ENCODE measurements around the gene OGFR. TPM values are rescaled to one million over a fixed set of nuclear protein-coding genes. Genes with fewer than 3 reads are reported as not detected.

OGFR gene
- total and polyA plus RNA-seq, 2 donors (not counting 3 experiments of a cell fraction or from before 2014, with no cell fraction given) = 30.8 to 44.0 TPM

DNA sequence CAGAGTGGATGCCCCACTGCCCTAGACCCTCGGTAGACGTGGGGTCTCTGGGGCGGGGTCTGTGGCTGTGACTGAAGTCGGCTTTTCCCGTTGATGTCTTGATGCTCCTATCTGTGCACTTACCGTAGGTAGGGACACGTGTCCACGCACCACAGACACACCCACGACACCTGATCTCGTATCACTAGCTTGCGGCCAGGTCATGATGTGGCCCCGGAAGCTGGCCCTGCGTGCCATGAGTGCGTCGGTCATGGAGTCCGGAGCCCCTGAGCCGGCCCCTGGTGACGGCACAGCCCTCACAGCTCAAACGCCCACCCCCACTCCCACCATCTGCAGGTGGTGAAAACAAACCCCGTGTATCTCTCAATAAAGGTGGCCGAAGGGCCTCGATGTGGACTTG, 42.3 kb upstream of the OGFR start:
- no peak overlapping the region for H3K4me3 ChIP-seq (replicated peaks in 1 of 3; ENCODE audit: insufficient read depth in 1 of 3, low read depth in 1 of 3, low read length in 3 of 3)
- CTCF ChIA-PET = no interaction called here

DNA sequence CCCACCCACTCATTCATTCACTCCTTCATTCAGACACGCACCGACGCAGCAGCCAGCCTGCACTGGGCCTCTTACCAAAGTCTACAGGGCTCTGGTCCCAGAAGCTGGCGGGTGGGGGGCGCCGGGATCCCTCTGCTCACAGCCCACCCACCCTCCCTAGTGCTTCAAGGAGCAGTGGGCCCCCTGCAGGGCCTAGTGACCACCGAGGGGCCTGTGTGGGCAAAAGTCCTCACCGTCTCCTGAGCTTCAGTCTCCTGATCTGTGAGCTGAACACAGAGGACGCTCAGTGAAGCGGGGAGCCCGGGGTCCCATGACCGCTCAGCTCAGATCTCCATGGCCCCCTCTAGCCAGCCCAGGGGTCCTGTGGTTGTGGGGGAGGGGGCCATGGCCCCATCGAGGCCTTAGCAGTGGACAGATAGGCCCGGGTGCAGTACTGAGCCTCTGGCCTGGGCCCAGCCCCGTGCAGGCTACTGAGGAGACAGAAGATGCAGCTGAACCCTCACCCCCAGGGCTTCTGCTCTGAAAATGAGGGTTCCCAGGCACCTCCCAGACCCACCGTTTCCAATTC, 41.8 kb upstream of the OGFR start:
- Histone ChIP-seq H3K4me2 (ENCODE audit: insufficient read depth, low read length) (no peak overlapping the region), H3K4me3 (replicated peaks in 1 of 3; ENCODE audit: insufficient read depth in 1 of 3, low read depth in 1 of 3, low read length in 3 of 3) (no peak overlapping the region), H3K9me1 (replicated peaks; ENCODE audit: control insufficient read depth, extremely low read depth, insufficient read depth, low read length) (no peaks in the 10 kb centered on the region), H2AFZ (ENCODE audit: low read depth, low read length) (no peak overlapping the region), H3K79me2 (ENCODE audit: control insufficient read depth, insufficient read depth, low read length) (no peaks in the 10 kb centered on the region), H3K36me3 (ENCODE audit: control insufficient read depth in 2 of 2, extremely low read depth in 1 of 2, insufficient read depth in 2 of 2, low read length in 2 of 2) (no peaks in the 10 kb centered on the region), H4K20me1 (replicated peaks; ENCODE audit: control insufficient read depth, extremely low read depth, insufficient read depth, low read length) (no peaks in the 10 kb centered on the region), H3K9me3 (replicated peaks; ENCODE audit: control insufficient read depth, insufficient read depth, low read length) (no peaks in the 10 kb centered on the region), H3K27me3 (ENCODE audit: control insufficient read depth in 2 of 2, insufficient read depth in 2 of 2, low read length in 2 of 2) (no peaks in the 10 kb centered on the region), H3K27ac (ENCODE audit: insufficient read depth, low read depth, low read length) (no peak overlapping the region), H3K4me1 (ENCODE audit: control insufficient read depth, extremely low read depth, insufficient read depth, low read length) (no peaks in the 10 kb centered on the region), H3K9ac (replicated peaks; ENCODE audit: extremely low read depth, insufficient read depth, low read length) (no peak overlapping the region)
- TF ChIP-seq CTCF (IDR thresholded peaks at IDR 0.05; ENCODE audit: extremely low read depth in 1 of 2, insufficient read depth in 1 of 2, low read depth in 1 of 2, low read length in 2 of 2) = no peak
- no peak for TF ChIP-seq MAX (IDR thresholded peaks at IDR 0.05; ENCODE audit: insufficient read depth, insufficient read length)
- TF ChIP-seq GATA2 (IDR thresholded peaks at IDR 0.05; ENCODE audit: insufficient read depth, insufficient read length, low read depth, low read length) = no peak
- TF ChIP-seq POLR2A (IDR thresholded peaks at IDR 0.05; ENCODE audit: low read depth, low read length) = no peak
- TF ChIP-seq EZH2 (IDR thresholded peaks at IDR 0.05; ENCODE audit: borderline replicate concordance, low read depth, low read length, severe bottlenecking) = no peak
- TF ChIP-seq POLR2AphosphoS5 (IDR thresholded peaks at IDR 0.05; ENCODE audit: insufficient read depth, low read depth, low read length) = no peak
- no peak for TF ChIP-seq FOS (IDR thresholded peaks at IDR 0.05; ENCODE audit: borderline replicate concordance, insufficient read depth, low read length)
- no peak for TF ChIP-seq MYC (IDR thresholded peaks at IDR 0.05; ENCODE audit: low read depth, low read length)
- no peak for TF ChIP-seq JUN (IDR thresholded peaks at IDR 0.05; ENCODE audit: borderline replicate concordance, insufficient read depth, insufficient read length, low read depth)
- FAIRE-seq (no peak), DNase-seq (ENCODE audit: low read depth, low spot score) (no peak)
- CTCF ChIA-PET = interaction anchor here (0.9 to 1.3 kb wide), 2 partner anchors 9 to 10 kb away, joined by 3 to 4 read pairs; no protein-coding TSS in a partner anchor
- POLR2A ChIA-PET = no interaction called here
- no TSS peak for BruUV-seq (replicated peaks)
- dilution Hi-C loops (cut with MboI; ENCODE audit: extremely low pct_ligation_motif_present, low sequenced_read_pairs) (no loop called here), intact Hi-C loops (cut with micrococcal nuclease) (no loop called here)

More for the DNA sequence above, 42.3 kb upstream of the OGFR start:
- POLR2A ChIA-PET = no interaction called here
- no peak for TF ChIP-seq MYC (IDR thresholded peaks at IDR 0.05; ENCODE audit: low read depth, low read length)
- DNase-seq (ENCODE audit: low read depth, low spot score) = no peak
- Histone ChIP-seq H3K36me3 (ENCODE audit: control insufficient read depth in 2 of 2, extremely low read depth in 1 of 2, insufficient read depth in 2 of 2, low read length in 2 of 2) (no peaks in the 10 kb centered on the region), H4K20me1 (replicated peaks; ENCODE audit: control insufficient read depth, extremely low read depth, insufficient read depth, low read length) (no peaks in the 10 kb centered on the region), H3K4me2 (ENCODE audit: insufficient read depth, low read length) (no peak overlapping the region), H3K27me3 (ENCODE audit: control insufficient read depth in 2 of 2, insufficient read depth in 2 of 2, low read length in 2 of 2) (peaks cover 0 to 2% of the 10 kb centered on the region in 2 experiments), H3K27ac (ENCODE audit: insufficient read depth, low read depth, low read length) (no peak overlapping the region), H2AFZ (ENCODE audit: low read depth, low read length) (no peak overlapping the region), H3K9me1 (replicated peaks; ENCODE audit: control insufficient read depth, extremely low read depth, insufficient read depth, low read length) (no peaks in the 10 kb centered on the region), H3K9ac (replicated peaks; ENCODE audit: extremely low read depth, insufficient read depth, low read length) (no peak overlapping the region), H3K9me3 (replicated peaks; ENCODE audit: control insufficient read depth, insufficient read depth, low read length) (no peaks in the 10 kb centered on the region), H3K79me2 (ENCODE audit: control insufficient read depth, insufficient read depth, low read length) (no peaks in the 10 kb centered on the region), H3K4me1 (ENCODE audit: control insufficient read depth, extremely low read depth, insufficient read depth, low read length) (no peaks in the 10 kb centered on the region)
- intact Hi-C loops (cut with micrococcal nuclease) = no loop called here
- FAIRE-seq = no peak
- dilution Hi-C loops (cut with MboI; ENCODE audit: extremely low pct_ligation_motif_present, low sequenced_read_pairs) = no loop called here
- BruUV-seq (replicated peaks) = no TSS peak
